Mesendoderm (in vitro differentiated cells): ENCODE results near the gene PKN2.
"Not testable (repeated sequence)": the region's sequence is repeated elsewhere in the genome, so short reads cannot be mapped to it uniquely, and the experiment has no call there.

Experiments used
- DNase-seq: peaks from one replicate; pipeline ENCODE4 v3.0.0; 2013
- H2AK5ac ChIP-seq: 2 replicates; pipeline ENCODE4 v1.6.1; 2013; ENCODE audit warnings: low read length, inconsistent platforms
- H2BK120ac ChIP-seq: 2 replicates; pipeline ENCODE4 v1.6.1; 2013; ENCODE audit warnings: low read depth, mild to moderate bottlenecking, low read length, moderate library complexity, mixed read lengths
- H2BK15ac ChIP-seq: replicated peaks from 2 replicates; pipeline ENCODE4 v1.6.1; 2013; ENCODE audit warnings: low read depth, mild to moderate bottlenecking, moderate library complexity
- H2BK5ac ChIP-seq: 2 replicates; pipeline ENCODE4 v1.6.1; 2013; ENCODE audit warnings: low read length, inconsistent platforms
- H3K18ac ChIP-seq: 2 replicates; pipeline ENCODE4 v1.6.1; 2013; ENCODE audit warnings: mild to moderate bottlenecking, low read length, mixed read lengths
- H3K23ac ChIP-seq: one replicate; pipeline ENCODE4 v1.6.1; 2013; ENCODE audit warnings: low read length
- H3K27ac ChIP-seq: 2 replicates; pipeline ENCODE4 v1.5.1; 2013; ENCODE audit warnings: low read depth, mild to moderate bottlenecking, inconsistent platforms, low read length, moderate library complexity
- H3K27me3 ChIP-seq: 2 replicates; pipeline ENCODE4 v1.6.1; 2013; ENCODE audit warnings: low read length, control low read depth, mild to moderate bottlenecking, inconsistent platforms; ENCODE audit not compliant: insufficient read depth, poor library complexity
- H3K36me3 ChIP-seq: 2 replicates; pipeline ENCODE4 v1.6.1; 2013; ENCODE audit warnings: low read length, inconsistent platforms; ENCODE audit not compliant: control insufficient read depth, insufficient read depth
- H3K4ac ChIP-seq: one replicate; pipeline ENCODE4 v1.6.1; 2013; ENCODE audit warnings: low read depth, mild to moderate bottlenecking, low read length, moderate library complexity
- H3K4me1 ChIP-seq: 2 replicates; pipeline ENCODE4 v1.6.1; 2013; ENCODE audit warnings: low read depth, low read length, inconsistent platforms; ENCODE audit not compliant: control insufficient read depth
- H3K4me2 ChIP-seq: 2 replicates; pipeline ENCODE4 v1.6.1; 2013; ENCODE audit warnings: low read length
- H3K4me3 ChIP-seq: 2 replicates; pipeline ENCODE4 v1.5.1; 2013; ENCODE audit warnings: mild to moderate bottlenecking, low read length
- H3K56ac ChIP-seq: one replicate; pipeline ENCODE4 v1.6.1; 2013; ENCODE audit warnings: low read length
- H3K79me1 ChIP-seq: 2 replicates; pipeline ENCODE4 v1.6.1; 2013; ENCODE audit warnings: low read length, inconsistent platforms
- H3K79me2 ChIP-seq: 2 replicates; pipeline ENCODE4 v1.6.1; 2013; ENCODE audit warnings: mild to moderate bottlenecking, low read length; ENCODE audit not compliant: control insufficient read depth, insufficient read depth
- H3K9ac ChIP-seq: 2 replicates; pipeline ENCODE4 v1.6.1; 2013; ENCODE audit warnings: low read length, inconsistent platforms
- H4K5ac ChIP-seq: one replicate; pipeline ENCODE4 v1.6.1; 2013; ENCODE audit warnings: low read length
- H4K8ac ChIP-seq: one replicate; pipeline ENCODE4 v1.6.1; 2013; ENCODE audit warnings: low read depth, mild to moderate bottlenecking, control low read depth, low read length, moderate library complexity
- WGBS: extraction: QIAGEN DNeasy Blood & Tissue Kit; methylation state at CpG from one replicate; pipeline ENCODE4 v1.1.7; 2013; ENCODE audit warnings: low lambda C conversion rate, missing lambda C conversion rate; ENCODE audit not compliant: insufficient coverage; ENCODE audit errors: extremely low coverage; 5-methylcytosine and 5-hydroxymethylcytosine counted together

The PKN2 gene

GRCh38 chr1:88867743-88868521 is 183.9 kb downstream of the PKN2 start:
- H3K23ac ChIP-seq = no peak overlapping the region
- H4K5ac ChIP-seq = no peak overlapping the region
- peaks cover 2% of the 10 kb centered on the region for H3K79me1 ChIP-seq
- H3K18ac ChIP-seq = no peak overlapping the region
- no peak overlapping the region for H3K9ac ChIP-seq
- no peak overlapping the region for H2BK15ac ChIP-seq
- no peaks in the 10 kb centered on the region for H3K4me1 ChIP-seq
- H2BK120ac ChIP-seq = no peak overlapping the region
- H2AK5ac ChIP-seq = no peak overlapping the region
- no peak overlapping the region for H3K4me2 ChIP-seq
- H3K79me2 ChIP-seq = no peaks in the 10 kb centered on the region
- H4K8ac ChIP-seq = no peak overlapping the region
- H3K36me3 ChIP-seq = no peaks in the 10 kb centered on the region
- H3K4me3 ChIP-seq = no peak overlapping the region
- DNase-seq = no peak
- no peak overlapping the region for H3K56ac ChIP-seq
- no peak overlapping the region for H3K27ac ChIP-seq
- no peaks in the 10 kb centered on the region for H3K27me3 ChIP-seq
- no peak overlapping the region for H3K4ac ChIP-seq
- no peak overlapping the region for H2BK5ac ChIP-seq
- whole genome bisulfite sequencing = 100% methylated on average over 1 of the region's 6 CpGs

- H3K4me3 ChIP-seq, H3K79me2 ChIP-seq, H2BK120ac ChIP-seq, H3K4me1 ChIP-seq, H3K4me2 ChIP-seq, H2BK5ac ChIP-seq, H3K27ac ChIP-seq, H3K18ac ChIP-seq, H3K9ac ChIP-seq, H3K56ac ChIP-seq, DNase-seq, H3K4ac ChIP-seq, H3K36me3 ChIP-seq, H2BK15ac ChIP-seq, H4K5ac ChIP-seq, H3K79me1 ChIP-seq, H2AK5ac ChIP-seq, H3K27me3 ChIP-seq, H4K8ac ChIP-seq, H3K23ac ChIP-seq: not testable (repeated sequence)
- no CpG with 5 or more reads among the region's 14 CpGs for WGBS
Measured at GRCh38 chr1:88869644-88870043, 185.6 kb downstream of the PKN2 start.

- no CpG with 5 or more reads among the region's 5 CpGs for WGBS
- Histone ChIP-seq H3K18ac (no peak overlapping the region), H3K4ac (no peak overlapping the region), H2AK5ac (no peak overlapping the region), H3K36me3 (no peaks in the 10 kb centered on the region), H3K9ac (no peak overlapping the region), H3K79me2 (no peaks in the 10 kb centered on the region), H3K4me2 (no peak overlapping the region), H3K23ac (no peak overlapping the region), H4K5ac (no peak overlapping the region), H3K27ac (no peak overlapping the region), H4K8ac (no peak overlapping the region), H3K79me1 (no peaks in the 10 kb centered on the region), H3K4me3 (no peak overlapping the region), H3K4me1 (no peaks in the 10 kb centered on the region), H3K27me3 (peaks cover 2% of the 10 kb centered on the region), H2BK5ac (no peak overlapping the region), H2BK120ac (no peak overlapping the region), H2BK15ac (no peak overlapping the region), H3K56ac (no peak overlapping the region)
- DNase-seq = no peak
Measured at GRCh38 chr1:88873737-88874349, 189.8 kb downstream of the PKN2 start.

- Histone ChIP-seq H3K27me3 (peaks cover 2% of the 10 kb centered on the region), H3K9ac (no peak overlapping the region)
Measured at GRCh38 chr1:88875595-88875994, 191.5 kb downstream of the PKN2 start.

GRCh38 chr1:88876573-88877365 is 192.7 kb downstream of the PKN2 start:
- Histone ChIP-seq H3K79me1 (no peaks in the 10 kb centered on the region), H3K79me2 (no peaks in the 10 kb centered on the region), H3K27me3 (peaks cover 2% of the 10 kb centered on the region), H4K5ac (no peak overlapping the region), H3K4me1 (no peaks in the 10 kb centered on the region), H2BK120ac (no peak overlapping the region), H2BK15ac (no peak overlapping the region), H2AK5ac (no peak overlapping the region), H4K8ac (no peak overlapping the region), H3K18ac (no peak overlapping the region), H3K4ac (no peak overlapping the region), H2BK5ac (no peak overlapping the region), H3K27ac (no peak overlapping the region), H3K4me2 (no peak overlapping the region), H3K56ac (no peak overlapping the region), H3K4me3 (no peak overlapping the region), H3K9ac (no peak overlapping the region), H3K36me3 (no peaks in the 10 kb centered on the region), H3K23ac (no peak overlapping the region)
- DNase-seq = no peak
- no CpG with 5 or more reads among the region's 5 CpGs for WGBS

More at GRCh38 chr1:88875595-88875994, 191.5 kb downstream of the PKN2 start:
- Histone ChIP-seq H2BK120ac (no peak overlapping the region), H3K36me3 (no peaks in the 10 kb centered on the region), H2BK5ac (no peak overlapping the region), H4K8ac (no peak overlapping the region), H3K4me1 (no peaks in the 10 kb centered on the region), H3K18ac (no peak overlapping the region), H3K23ac (no peak overlapping the region), H2BK15ac (no peak overlapping the region), H3K79me1 (no peaks in the 10 kb centered on the region), H3K4me3 (no peak overlapping the region), H4K5ac (no peak overlapping the region), H3K4ac (no peak overlapping the region), H3K56ac (no peak overlapping the region), H3K4me2 (no peak overlapping the region), H3K27ac (no peak overlapping the region), H3K79me2 (no peaks in the 10 kb centered on the region), H2AK5ac (no peak overlapping the region)
- no CpG with 5 or more reads among the region's 4 CpGs for WGBS
- no peak for DNase-seq
